ENCODE data around the gene SIRPG. TPM values are rescaled to one million over a fixed set of nuclear protein-coding genes. Genes with fewer than 3 reads are reported as not detected.

SIRPG gene
- total and polyA plus RNA-seq, 4 donors, result 0.32 to 0.71 (median 0.42) TPM; not detected in 1

GRCh38 chr20:1618479-1618878, 39.1 kb downstream of the SIRPG start:
- no peaks in the 10 kb centered on the region for H3K36me3 ChIP-seq (ENCODE audit: control insufficient read depth in 4 of 4, insufficient read depth in 3 of 4, low read depth in 1 of 4, low read length in 3 of 4)
- no peak overlapping the region for H3K27ac ChIP-seq (ENCODE audit: low read depth in 1 of 2, low read length in 2 of 2)
- peaks cover 0 to 5% (median 2%) of the 10 kb centered on the region in 4 donors for H3K9me3 ChIP-seq (ENCODE audit: control insufficient read depth in 4 of 4, low read length in 3 of 4)
- H3K9ac ChIP-seq (ENCODE audit: low read depth in 1 of 2, low read length in 2 of 2), result no peak overlapping the region
- no peak for DNase-seq (ENCODE audit: low spot score)
- TF ChIP-seq FOXA1 (IDR thresholded peaks at IDR 0.05) (no peak), ATF3 (IDR thresholded peaks at IDR 0.05) (no peak), FOXA2 (IDR thresholded peaks at IDR 0.05) (no peak), YY1 (IDR thresholded peaks at IDR 0.05) (no peak), HNF4G (IDR thresholded peaks at IDR 0.05) (no peak), TAF1 (conservative IDR thresholded peaks at IDR 0.05) (no peak), SP1 (IDR thresholded peaks at IDR 0.05) (no peak), EGR1 (IDR thresholded peaks at IDR 0.05; ENCODE audit: low read depth in 2 of 2) (no peak), RXRA (IDR thresholded peaks at IDR 0.05) (no peak), HNF4A (conservative IDR thresholded peaks at IDR 0.05) (no peak), CTCF (IDR thresholded peaks at IDR 0.05; ENCODE audit: low read depth, low read length, missing input control) (no peak), NR2F2 (IDR thresholded peaks at IDR 0.05) (no peak), GABPA (IDR thresholded peaks at IDR 0.05 in 1 of 2, conservative IDR thresholded peaks at IDR 0.05 in 1 of 2) (no peak), JUND (IDR thresholded peaks at IDR 0.05) (no peak), RAD21 (IDR thresholded peaks at IDR 0.05) (no peak)
- TF ChIP-seq, protein P1, sequence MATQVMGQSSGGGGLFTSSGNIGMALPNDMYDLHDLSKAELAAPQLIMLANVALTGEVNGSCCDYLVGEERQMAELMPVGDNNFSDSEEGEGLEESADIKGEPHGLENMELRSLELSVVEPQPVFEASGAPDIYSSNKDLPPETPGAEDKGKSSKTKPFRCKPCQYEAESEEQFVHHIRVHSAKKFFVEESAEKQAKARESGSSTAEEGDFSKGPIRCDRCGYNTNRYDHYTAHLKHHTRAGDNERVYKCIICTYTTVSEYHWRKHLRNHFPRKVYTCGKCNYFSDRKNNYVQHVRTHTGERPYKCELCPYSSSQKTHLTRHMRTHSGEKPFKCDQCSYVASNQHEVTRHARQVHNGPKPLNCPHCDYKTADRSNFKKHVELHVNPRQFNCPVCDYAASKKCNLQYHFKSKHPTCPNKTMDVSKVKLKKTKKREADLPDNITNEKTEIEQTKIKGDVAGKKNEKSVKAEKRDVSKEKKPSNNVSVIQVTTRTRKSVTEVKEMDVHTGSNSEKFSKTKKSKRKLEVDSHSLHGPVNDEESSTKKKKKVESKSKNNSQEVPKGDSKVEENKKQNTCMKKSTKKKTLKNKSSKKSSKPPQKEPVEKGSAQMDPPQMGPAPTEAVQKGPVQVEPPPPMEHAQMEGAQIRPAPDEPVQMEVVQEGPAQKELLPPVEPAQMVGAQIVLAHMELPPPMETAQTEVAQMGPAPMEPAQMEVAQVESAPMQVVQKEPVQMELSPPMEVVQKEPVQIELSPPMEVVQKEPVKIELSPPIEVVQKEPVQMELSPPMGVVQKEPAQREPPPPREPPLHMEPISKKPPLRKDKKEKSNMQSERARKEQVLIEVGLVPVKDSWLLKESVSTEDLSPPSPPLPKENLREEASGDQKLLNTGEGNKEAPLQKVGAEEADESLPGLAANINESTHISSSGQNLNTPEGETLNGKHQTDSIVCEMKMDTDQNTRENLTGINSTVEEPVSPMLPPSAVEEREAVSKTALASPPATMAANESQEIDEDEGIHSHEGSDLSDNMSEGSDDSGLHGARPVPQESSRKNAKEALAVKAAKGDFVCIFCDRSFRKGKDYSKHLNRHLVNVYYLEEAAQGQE (IDR thresholded peaks at IDR 0.05), result no peak
- TF ChIP-seq, protein P2, sequence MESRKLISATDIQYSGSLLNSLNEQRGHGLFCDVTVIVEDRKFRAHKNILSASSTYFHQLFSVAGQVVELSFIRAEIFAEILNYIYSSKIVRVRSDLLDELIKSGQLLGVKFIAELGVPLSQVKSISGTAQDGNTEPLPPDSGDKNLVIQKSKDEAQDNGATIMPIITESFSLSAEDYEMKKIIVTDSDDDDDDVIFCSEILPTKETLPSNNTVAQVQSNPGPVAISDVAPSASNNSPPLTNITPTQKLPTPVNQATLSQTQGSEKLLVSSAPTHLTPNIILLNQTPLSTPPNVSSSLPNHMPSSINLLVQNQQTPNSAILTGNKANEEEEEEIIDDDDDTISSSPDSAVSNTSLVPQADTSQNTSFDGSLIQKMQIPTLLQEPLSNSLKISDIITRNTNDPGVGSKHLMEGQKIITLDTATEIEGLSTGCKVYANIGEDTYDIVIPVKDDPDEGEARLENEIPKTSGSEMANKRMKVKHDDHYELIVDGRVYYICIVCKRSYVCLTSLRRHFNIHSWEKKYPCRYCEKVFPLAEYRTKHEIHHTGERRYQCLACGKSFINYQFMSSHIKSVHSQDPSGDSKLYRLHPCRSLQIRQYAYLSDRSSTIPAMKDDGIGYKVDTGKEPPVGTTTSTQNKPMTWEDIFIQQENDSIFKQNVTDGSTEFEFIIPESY (IDR thresholded peaks at IDR 0.05), result no peak
- TF ChIP-seq, protein P3, sequence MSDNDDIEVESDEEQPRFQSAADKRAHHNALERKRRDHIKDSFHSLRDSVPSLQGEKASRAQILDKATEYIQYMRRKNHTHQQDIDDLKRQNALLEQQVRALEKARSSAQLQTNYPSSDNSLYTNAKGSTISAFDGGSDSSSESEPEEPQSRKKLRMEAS (IDR thresholded peaks at IDR 0.05), result no peak
- peaks cover 0 to 5% (median 0%) of the 10 kb centered on the region in 4 donors for H3K4me1 ChIP-seq (ENCODE audit: control insufficient read depth in 4 of 4, insufficient read depth in 4 of 4, low read length in 3 of 4)
- no peak overlapping the region for H3K4me3 ChIP-seq (ENCODE audit: low read depth in 1 of 3, low read length in 3 of 3)
- peaks cover 0 to 2% (median 0%) of the 10 kb centered on the region in 4 donors for H3K27me3 ChIP-seq (ENCODE audit: control insufficient read depth in 4 of 4, insufficient read depth in 4 of 4, low read length in 3 of 4)

Measured in liver (tissue), 9 donors.